ENCODE measurements around the gene AAK1.

DNA sequence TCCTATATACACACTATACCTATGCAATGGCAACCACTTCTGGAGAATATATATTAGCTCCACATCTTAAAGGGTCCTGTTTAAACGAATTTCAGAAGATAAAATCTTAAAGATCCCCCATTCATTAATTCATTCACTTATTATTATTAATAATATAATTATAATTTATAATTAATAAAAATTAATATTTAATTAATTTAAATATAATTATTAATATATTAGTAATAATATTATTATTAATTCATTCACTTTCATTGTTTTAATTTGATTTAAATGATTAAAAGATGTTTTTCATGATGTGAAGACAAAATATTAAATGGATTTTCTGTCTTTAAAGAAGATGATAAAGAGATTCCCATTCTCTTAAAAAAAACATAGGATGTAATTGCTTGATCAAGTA is 227.4 kb downstream of the AAK1 start:
- no peak for TF ChIP-seq CHD2 (IDR thresholded peaks at IDR 0.05; ENCODE audit: borderline replicate concordance, low read depth, low read length)
- no peak for TF ChIP-seq EZH2 (IDR thresholded peaks at IDR 0.05; ENCODE audit: borderline replicate concordance, control insufficient read depth, low read depth, low read length)
- TF ChIP-seq POLR2AphosphoS5 (IDR thresholded peaks at IDR 0.05; ENCODE audit: low read length) = no peak
- TF ChIP-seq, protein P1, sequence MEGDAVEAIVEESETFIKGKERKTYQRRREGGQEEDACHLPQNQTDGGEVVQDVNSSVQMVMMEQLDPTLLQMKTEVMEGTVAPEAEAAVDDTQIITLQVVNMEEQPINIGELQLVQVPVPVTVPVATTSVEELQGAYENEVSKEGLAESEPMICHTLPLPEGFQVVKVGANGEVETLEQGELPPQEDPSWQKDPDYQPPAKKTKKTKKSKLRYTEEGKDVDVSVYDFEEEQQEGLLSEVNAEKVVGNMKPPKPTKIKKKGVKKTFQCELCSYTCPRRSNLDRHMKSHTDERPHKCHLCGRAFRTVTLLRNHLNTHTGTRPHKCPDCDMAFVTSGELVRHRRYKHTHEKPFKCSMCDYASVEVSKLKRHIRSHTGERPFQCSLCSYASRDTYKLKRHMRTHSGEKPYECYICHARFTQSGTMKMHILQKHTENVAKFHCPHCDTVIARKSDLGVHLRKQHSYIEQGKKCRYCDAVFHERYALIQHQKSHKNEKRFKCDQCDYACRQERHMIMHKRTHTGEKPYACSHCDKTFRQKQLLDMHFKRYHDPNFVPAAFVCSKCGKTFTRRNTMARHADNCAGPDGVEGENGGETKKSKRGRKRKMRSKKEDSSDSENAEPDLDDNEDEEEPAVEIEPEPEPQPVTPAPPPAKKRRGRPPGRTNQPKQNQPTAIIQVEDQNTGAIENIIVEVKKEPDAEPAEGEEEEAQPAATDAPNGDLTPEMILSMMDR (IDR thresholded peaks at IDR 0.05 in 2 of 3, conservative IDR thresholded peaks at IDR 0.05 in 1 of 3; ENCODE audit: control insufficient read depth in 2 of 3, extremely low read depth in 1 of 3, insufficient read depth in 1 of 3, low read depth in 3 of 3, low read length in 3 of 3) = no peak
- TF ChIP-seq CREB1 (IDR thresholded peaks at IDR 0.05; ENCODE audit: low read depth) = no peak
- TF ChIP-seq POLR2A (IDR thresholded peaks at IDR 0.05; ENCODE audit: low read depth, low read length) = no peak
- no peak for TF ChIP-seq NFIC (IDR thresholded peaks at IDR 0.05; ENCODE audit: low read depth, low read length)
- no peak for TF ChIP-seq SIN3A (IDR thresholded peaks at IDR 0.05; ENCODE audit: low read depth, low read length)
- TF ChIP-seq, protein P2, sequence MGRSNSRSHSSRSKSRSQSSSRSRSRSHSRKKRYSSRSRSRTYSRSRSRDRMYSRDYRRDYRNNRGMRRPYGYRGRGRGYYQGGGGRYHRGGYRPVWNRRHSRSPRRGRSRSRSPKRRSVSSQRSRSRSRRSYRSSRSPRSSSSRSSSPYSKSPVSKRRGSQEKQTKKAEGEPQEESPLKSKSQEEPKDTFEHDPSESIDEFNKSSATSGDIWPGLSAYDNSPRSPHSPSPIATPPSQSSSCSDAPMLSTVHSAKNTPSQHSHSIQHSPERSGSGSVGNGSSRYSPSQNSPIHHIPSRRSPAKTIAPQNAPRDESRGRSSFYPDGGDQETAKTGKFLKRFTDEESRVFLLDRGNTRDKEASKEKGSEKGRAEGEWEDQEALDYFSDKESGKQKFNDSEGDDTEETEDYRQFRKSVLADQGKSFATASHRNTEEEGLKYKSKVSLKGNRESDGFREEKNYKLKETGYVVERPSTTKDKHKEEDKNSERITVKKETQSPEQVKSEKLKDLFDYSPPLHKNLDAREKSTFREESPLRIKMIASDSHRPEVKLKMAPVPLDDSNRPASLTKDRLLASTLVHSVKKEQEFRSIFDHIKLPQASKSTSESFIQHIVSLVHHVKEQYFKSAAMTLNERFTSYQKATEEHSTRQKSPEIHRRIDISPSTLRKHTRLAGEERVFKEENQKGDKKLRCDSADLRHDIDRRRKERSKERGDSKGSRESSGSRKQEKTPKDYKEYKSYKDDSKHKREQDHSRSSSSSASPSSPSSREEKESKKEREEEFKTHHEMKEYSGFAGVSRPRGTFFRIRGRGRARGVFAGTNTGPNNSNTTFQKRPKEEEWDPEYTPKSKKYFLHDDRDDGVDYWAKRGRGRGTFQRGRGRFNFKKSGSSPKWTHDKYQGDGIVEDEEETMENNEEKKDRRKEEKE (IDR thresholded peaks at IDR 0.05) = no peak
- no peak for TF ChIP-seq RFX5 (IDR thresholded peaks at IDR 0.05; ENCODE audit: low read depth, low read length)
- TF ChIP-seq, protein P3, sequence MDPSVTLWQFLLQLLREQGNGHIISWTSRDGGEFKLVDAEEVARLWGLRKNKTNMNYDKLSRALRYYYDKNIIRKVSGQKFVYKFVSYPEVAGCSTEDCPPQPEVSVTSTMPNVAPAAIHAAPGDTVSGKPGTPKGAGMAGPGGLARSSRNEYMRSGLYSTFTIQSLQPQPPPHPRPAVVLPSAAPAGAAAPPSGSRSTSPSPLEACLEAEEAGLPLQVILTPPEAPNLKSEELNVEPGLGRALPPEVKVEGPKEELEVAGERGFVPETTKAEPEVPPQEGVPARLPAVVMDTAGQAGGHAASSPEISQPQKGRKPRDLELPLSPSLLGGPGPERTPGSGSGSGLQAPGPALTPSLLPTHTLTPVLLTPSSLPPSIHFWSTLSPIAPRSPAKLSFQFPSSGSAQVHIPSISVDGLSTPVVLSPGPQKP (IDR thresholded peaks at IDR 0.05; ENCODE audit: low read depth, low read length) = no peak

Measured in GM12878 (cell line).